ENCODE measurements around the gene ABLIM2.

GRCh38 chr4:8118531-8118930 lies 40.1 kb downstream of the ABLIM2 start:
- TF ChIP-seq CTCF (conservative IDR thresholded peaks at IDR 0.05 in 1 of 2, IDR thresholded peaks at IDR 0.05 in 1 of 2; ENCODE audit: extremely low read depth in 1 of 2, insufficient read depth in 1 of 2, low read depth in 1 of 2, low read length in 2 of 2) (no peak), EZH2 (IDR thresholded peaks at IDR 0.05; ENCODE audit: borderline replicate concordance, low read length) (no peak)

Measured in mammary epithelial cell (primary cell).